WI38 (cell line): ENCODE measurements around the gene ZNF276.
"Not testable (repeated sequence)": the region's sequence is repeated elsewhere in the genome, so short reads cannot be mapped to it uniquely, and the experiment has no call there.

Experiments used
- H3K4me3 ChIP-seq: 2 replicates; pipeline ENCODE4 v1.5.1; 2011; ENCODE audit warnings: low read depth, mild to moderate bottlenecking, control low read depth, low read length
- CTCF ChIP-seq: IDR thresholded peaks from 2 replicates; pipeline ENCODE4 v1.5.1; 2012; ENCODE audit warnings: low read depth, mild to moderate bottlenecking, control low read depth, low read length

ZNF276 gene

GRCh38 chr16:89688395-89688794, 32.9 kb upstream of the ZNF276 start:
- no peak for TF ChIP-seq CTCF
- H3K4me3 ChIP-seq, result no peak overlapping the region

- no peak for TF ChIP-seq CTCF
- no peak overlapping the region for H3K4me3 ChIP-seq
Measured at GRCh38 chr16:89689142-89689541, 32.2 kb upstream of the ZNF276 start.

- not testable (repeated sequence) for H3K4me3 ChIP-seq
Measured at GRCh38 chr16:89689621-89690020, 31.7 kb upstream of the ZNF276 start.

GRCh38 chr16:89690392-89690901, 30.9 kb upstream of the ZNF276 start:
- no peak overlapping the region for H3K4me3 ChIP-seq
- no peak for TF ChIP-seq CTCF

GRCh38 chr16:89691231-89691985, 29.9 kb upstream of the ZNF276 start:
- no peak overlapping the region for H3K4me3 ChIP-seq
- no peak for TF ChIP-seq CTCF

GRCh38 chr16:89691986-89692569, 29.3 kb upstream of the ZNF276 start:
- H3K4me3 ChIP-seq, result no peak overlapping the region
- TF ChIP-seq CTCF, result no peak

- no peak overlapping the region for H3K4me3 ChIP-seq
- TF ChIP-seq CTCF, result no peak
Measured at GRCh38 chr16:89693289-89693731, 28.0 kb upstream of the ZNF276 start.
